Measurements from ENCODE around the gene ZDHHC22.

Gene ZDHHC22

DNA sequence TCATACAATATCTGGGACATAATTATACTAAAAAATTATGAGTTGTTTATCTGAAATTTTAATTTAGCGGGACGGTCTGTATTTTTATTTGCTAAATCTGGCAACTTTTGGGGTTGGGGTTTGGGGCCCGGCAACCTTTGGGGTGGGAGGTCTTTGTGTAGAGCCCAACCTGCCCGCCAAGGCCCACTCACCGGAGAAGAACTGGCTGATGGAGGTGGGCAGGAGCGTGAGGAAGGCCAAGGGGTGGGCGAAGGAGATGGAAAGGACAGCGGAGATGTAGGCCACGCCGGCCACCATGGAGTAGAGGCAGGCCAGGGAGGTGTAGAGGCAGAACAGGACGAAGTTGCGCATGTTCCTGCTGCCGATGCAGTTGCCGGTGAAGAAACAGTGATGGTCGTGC is 2.6 kb downstream of the ZDHHC22 start:
- no peak overlapping the region for H3K27ac ChIP-seq

DNA sequence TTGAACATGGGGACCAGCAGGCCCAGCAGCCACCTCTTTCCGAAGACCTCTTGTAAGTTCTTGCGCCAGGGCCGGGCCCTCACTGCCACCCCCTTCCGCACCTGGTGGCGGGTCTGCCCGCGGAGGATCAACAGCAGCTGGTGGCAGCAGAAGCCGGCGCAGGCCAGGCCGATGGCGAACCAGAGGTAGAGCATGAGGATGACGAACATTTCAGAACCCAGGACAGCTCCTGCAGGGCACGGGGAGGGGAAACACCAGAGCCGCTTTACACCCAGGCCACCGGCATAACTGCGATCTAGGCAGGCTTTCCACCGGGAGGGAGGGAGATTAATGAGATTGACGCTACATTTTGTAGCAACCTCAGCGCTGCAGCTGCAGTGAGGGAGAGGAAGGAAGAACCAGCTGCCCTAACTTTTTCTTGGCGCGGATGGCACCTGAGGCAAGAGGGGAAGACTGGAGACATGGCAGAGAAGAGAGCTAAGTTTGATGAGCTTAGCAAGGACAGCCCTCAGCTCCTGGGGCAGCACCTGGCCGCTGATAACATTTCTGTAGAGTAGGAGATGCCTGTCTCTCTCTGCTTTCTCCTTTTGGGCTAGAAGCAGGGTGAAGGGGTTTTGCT is 7.8 kb downstream of the ZDHHC22 start:
- TF ChIP-seq ZFX (IDR thresholded peaks at IDR 0.05; ENCODE audit: borderline replicate concordance) (no peak), CTCF (IDR thresholded peaks at IDR 0.05) (no peak)
- no peak overlapping the region for H3K27ac ChIP-seq

More for the DNA sequence above, 2.6 kb downstream of the ZDHHC22 start:
- TF ChIP-seq ZFX (IDR thresholded peaks at IDR 0.05; ENCODE audit: borderline replicate concordance) (no peak), CTCF (IDR thresholded peaks at IDR 0.05) (no peak)

DNA sequence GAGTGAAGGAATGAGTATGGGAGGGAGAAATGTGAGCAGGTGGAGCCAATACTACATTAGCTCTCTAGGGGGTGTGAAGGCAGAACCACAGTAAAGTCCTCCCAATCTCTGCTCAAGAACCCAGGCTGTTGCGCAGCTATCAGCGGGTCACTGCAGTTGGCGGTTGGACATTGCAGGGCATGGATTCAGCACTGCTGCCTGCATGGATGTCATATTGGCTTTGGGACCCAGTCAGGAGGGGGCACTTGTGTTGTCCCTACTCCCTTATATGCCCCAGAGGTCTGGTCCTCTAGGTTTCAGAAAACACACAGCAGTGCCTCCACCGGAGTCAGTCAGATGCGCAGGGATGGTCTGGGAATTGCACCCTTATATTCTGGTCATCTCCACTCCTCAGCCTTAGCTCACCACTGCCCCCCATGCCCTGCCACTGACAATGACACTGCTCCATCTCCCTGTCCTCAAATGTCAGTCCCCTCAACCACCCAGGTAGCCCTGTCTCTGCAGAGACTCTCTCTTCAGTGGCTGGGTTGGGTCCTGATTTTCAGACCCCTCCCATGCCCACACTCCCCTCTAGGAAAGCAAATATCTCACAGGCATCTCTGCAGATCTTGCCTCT is 9.6 kb downstream of the ZDHHC22 start:
- TF ChIP-seq CTCF (IDR thresholded peaks at IDR 0.05) (peak; percentile 17; the same call in 1 of the 2 replicates), ZFX (IDR thresholded peaks at IDR 0.05; ENCODE audit: borderline replicate concordance) (no peak)
- no peak overlapping the region for H3K27ac ChIP-seq

- no peak overlapping the region for H3K27ac ChIP-seq
- TF ChIP-seq CTCF (IDR thresholded peaks at IDR 0.05) (no peak), ZFX (IDR thresholded peaks at IDR 0.05; ENCODE audit: borderline replicate concordance) (no peak)
These were observed 10.4 kb downstream of the ZDHHC22 start for GRCh38 chr14:77131206-77131605.

- TF ChIP-seq CTCF (IDR thresholded peaks at IDR 0.05) (no peak), ZFX (IDR thresholded peaks at IDR 0.05; ENCODE audit: borderline replicate concordance) (no peak)
- H3K27ac ChIP-seq, result no peak overlapping the region
These were observed 11.2 kb downstream of the ZDHHC22 start for GRCh38 chr14:77130386-77130785.

DNA sequence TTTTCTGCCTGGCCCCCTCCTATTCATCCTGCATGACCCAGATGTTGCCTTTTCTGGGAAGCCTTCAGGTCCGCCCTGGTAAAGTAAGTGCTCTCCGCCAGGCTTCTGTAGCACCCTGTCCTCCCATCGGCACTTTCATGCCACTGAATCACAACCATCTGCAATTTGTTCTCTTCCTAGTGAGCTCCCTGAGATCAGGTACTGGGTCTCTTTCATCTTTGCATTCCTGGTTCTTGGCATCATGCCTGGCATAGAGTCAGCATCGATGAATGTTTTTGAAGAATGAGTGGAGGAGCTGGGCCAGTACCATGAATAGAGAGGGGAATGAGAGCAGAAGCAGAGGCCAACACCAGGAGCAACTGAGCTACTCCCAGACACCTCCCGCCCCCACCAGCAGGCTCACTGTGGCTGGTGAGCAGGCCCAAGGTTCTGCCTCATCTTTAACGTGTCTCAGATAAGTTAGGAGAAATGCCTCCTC is 13.1 kb downstream of the ZDHHC22 start:
- TF ChIP-seq CTCF (IDR thresholded peaks at IDR 0.05) (no peak), ZFX (IDR thresholded peaks at IDR 0.05; ENCODE audit: borderline replicate concordance) (no peak)
- no peak overlapping the region for H3K27ac ChIP-seq

DNA sequence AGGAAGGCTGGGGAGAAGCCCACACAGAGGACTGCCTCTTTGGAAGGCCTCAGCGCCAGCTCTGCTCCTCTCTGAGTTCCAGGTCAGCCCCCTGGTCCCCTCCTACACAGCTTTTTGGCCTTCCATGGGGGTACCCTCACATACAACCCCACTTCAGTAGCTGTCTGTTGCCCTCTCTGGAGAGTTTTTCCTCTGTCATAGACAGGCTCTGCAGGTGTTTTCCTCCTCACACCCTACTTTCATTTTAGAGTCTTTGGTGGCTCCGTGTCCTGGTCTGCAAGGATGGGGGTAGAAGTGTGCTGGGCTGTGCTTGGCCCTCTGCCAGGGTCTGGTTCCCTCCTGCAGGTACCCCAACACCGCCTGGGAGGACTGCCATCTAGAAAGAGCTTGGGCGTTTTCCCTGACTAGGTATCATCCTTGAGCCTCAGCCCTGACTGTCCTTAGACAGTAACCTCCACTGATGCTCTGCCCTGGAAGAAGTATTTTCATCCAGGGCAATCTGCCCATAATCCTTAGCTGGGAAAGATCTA is 15.1 kb downstream of the ZDHHC22 start:
- H3K27ac ChIP-seq, result no peak overlapping the region
- TF ChIP-seq ZFX (IDR thresholded peaks at IDR 0.05; ENCODE audit: borderline replicate concordance) (no peak), CTCF (IDR thresholded peaks at IDR 0.05) (no peak)

Data from 22Rv1 (cell line).